Left renal pelvis (tissue), 4 donors: Measurements from ENCODE around the gene FIP1L1. TPM values are rescaled to one million over a fixed set of nuclear protein-coding genes. Genes with fewer than 3 reads are reported as not detected.
"Not testable (repeated sequence)": the region's sequence is repeated elsewhere in the genome, so short reads cannot be mapped to it uniquely, and the experiment has no call there.

Experiments used
- DNase-seq, 4 donors: peaks; one replicate each; pipeline ENCODE4 v3.0.0-alpha.2; 2013; ENCODE audit warnings: low read depth in 4 of 4, low spot score in 3 of 4
- polyA plus RNA-seq, 4 donors: library from polyadenylated mRNA; unstranded; fragments of 120-200 nt; gene quantifications; one replicate each; pipeline ENCODE4 v1.2.1, GENCODE V29; 2013; ENCODE audit not compliant: insufficient read length in 4 of 4

The FIP1L1 gene
- polyA plus RNA-seq, 4 donors, result 70.5 to 112 (median 98.2) TPM

- DNase-seq, result no peak
Measured at GRCh38 chr4:53374777-53375258, 2.6 kb upstream of the FIP1L1 start.

- no peak for DNase-seq
Measured at GRCh38 chr4:53376900-53377299, 541 bp upstream of the FIP1L1 start.

GRCh38 chr4:53378171-53378482 is 686 bp downstream of the FIP1L1 start:
- DNase-seq, result no peak

GRCh38 chr4:53380221-53380620 is 2.8 kb downstream of the FIP1L1 start:
- no peak for DNase-seq

GRCh38 chr4:53409479-53409878 is 32.0 kb downstream of the FIP1L1 start:
- DNase-seq, result not testable (repeated sequence)

GRCh38 chr4:53419208-53419607 is 41.8 kb downstream of the FIP1L1 start:
- no peak for DNase-seq

GRCh38 chr4:53421791-53422190 is 44.4 kb downstream of the FIP1L1 start:
- no peak for DNase-seq

- DNase-seq, result no peak
Measured at GRCh38 chr4:53422367-53422766, 44.9 kb downstream of the FIP1L1 start.

GRCh38 chr4:53424280-53424679 is 46.8 kb downstream of the FIP1L1 start:
- DNase-seq, result no peak

- DNase-seq, result no peak
Measured at GRCh38 chr4:53427366-53427765, 49.9 kb downstream of the FIP1L1 start.

- DNase-seq, result no peak
Measured at GRCh38 chr4:53431052-53431451, 53.6 kb downstream of the FIP1L1 start.

GRCh38 chr4:53432528-53433424 is 55.3 kb downstream of the FIP1L1 start:
- DNase-seq, result no peak

GRCh38 chr4:53436251-53436650 is 58.8 kb downstream of the FIP1L1 start:
- no peak for DNase-seq

- DNase-seq, result no peak
Measured at GRCh38 chr4:53441564-53441963, 64.1 kb downstream of the FIP1L1 start.

GRCh38 chr4:53444954-53445353 is 67.5 kb downstream of the FIP1L1 start:
- no peak for DNase-seq

- no peak for DNase-seq
Measured at GRCh38 chr4:53450773-53451172, 73.3 kb downstream of the FIP1L1 start.

- DNase-seq, result no peak
Measured at GRCh38 chr4:53453385-53453784, 75.9 kb downstream of the FIP1L1 start.

GRCh38 chr4:53455766-53456165 is 78.3 kb downstream of the FIP1L1 start:
- DNase-seq, result peak in 1 of 4 donors; percentile 8

GRCh38 chr4:53456178-53456577 is 78.7 kb downstream of the FIP1L1 start:
- DNase-seq, result no peak

- DNase-seq, result no peak
Measured at GRCh38 chr4:53459548-53459947, 82.1 kb downstream of the FIP1L1 start.

- no peak for DNase-seq
Measured at GRCh38 chr4:53461244-53461643, 83.8 kb downstream of the FIP1L1 start.

- DNase-seq, result no peak
Measured at GRCh38 chr4:53463340-53463739, 85.9 kb downstream of the FIP1L1 start.

- DNase-seq, result no peak
Measured at GRCh38 chr4:53465281-53465680, 87.8 kb downstream of the FIP1L1 start.
